Measurements from ENCODE around the gene KCNJ10. TPM values are rescaled to one million over a fixed set of nuclear protein-coding genes. Genes with fewer than 3 reads are reported as not detected.
A peak's percentile ranks its signal among the peaks of the same experiment; 100 is the strongest.

Gene KCNJ10
- total RNA-seq, 2 experiments from 2014 or later = not detected

GRCh38 chr1:160032165-160032820, 37.7 kb downstream of the KCNJ10 start:
- ATAC-seq = no peak
- no peak for DNase-seq
- Mint-ChIP-seq H3K27me3 (no peaks in the 10 kb centered on the region), H3K27ac (peak overlapping the region; percentile 85), H3K4me3 (peak overlapping the region; percentile 87), H3K9me3 (ENCODE audit: low read depth) (no peaks in the 10 kb centered on the region), H3K4me1 (peaks cover 27% of the 10 kb centered on the region), H3K36me3 (peaks cover under 1% of the 10 kb centered on the region)
- CTCF ChIA-PET = interaction anchor here (1.0 to 4.4 kb wide), 6 partner anchors 9 to 53 kb away, joined by 4 to 47 read pairs (median 16); partner anchors contain the start of gene KCNJ9

DNA sequence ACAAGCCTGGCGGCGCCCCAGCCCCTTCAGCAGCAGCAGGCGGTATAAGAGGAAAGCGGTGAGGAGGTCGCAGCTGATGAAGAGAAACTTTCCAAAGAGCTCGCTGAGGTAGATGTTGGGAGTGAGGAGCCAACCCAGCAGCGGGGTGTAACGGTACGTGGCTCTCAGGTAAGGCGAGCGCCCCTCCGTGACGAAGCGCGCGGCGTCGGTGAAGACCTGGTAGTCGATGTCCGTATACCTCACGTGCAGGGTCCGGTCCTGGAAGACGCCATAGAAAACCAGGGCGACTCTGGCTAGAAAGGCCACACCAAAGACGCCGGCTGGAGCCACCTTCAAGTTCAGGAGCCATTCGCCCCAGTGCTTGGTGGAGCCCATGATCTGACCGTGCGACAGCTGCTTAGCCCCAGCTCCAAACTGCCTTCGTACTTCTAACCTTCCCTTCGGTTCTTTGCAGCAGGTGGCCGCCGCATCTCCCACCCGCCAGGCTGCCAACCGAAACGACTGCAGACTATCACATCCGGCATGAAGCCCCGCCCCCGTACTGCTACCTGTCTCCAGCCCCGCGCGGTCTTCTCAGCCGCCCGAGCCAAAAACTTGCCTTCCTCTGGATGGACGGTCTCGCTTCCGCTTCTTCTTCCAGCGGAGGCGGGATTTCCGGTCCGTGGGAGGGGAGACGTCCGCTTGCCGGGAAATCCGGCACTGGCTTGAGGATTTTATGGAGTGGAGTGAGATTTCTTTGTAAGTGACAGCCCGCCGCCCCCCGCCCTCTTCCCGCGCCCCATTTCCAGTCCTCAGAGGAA, 38.4 kb downstream of the KCNJ10 start, which contains the start of gene PIGM:
PIGM (minus strand) TSS at position 626 of the 800 bp plus-strand sequence; CDS start at position 375, 251 bp downstream.
- Mint-ChIP-seq H3K36me3 (peaks cover 3% of the 10 kb centered on the region), H3K27me3 (no peaks in the 10 kb centered on the region), H3K4me1 (peaks cover 27% of the 10 kb centered on the region), H3K9me3 (ENCODE audit: low read depth) (no peaks in the 10 kb centered on the region), H3K4me3 (peak within 1 kb of the TSS; percentile 87), H3K27ac (peak within 1 kb of the TSS; percentile 85)
- ATAC-seq = peak; percentile 99
- DNase-seq = peak; percentile 97
- CTCF ChIA-PET = interaction anchor here (0.9 to 4.4 kb wide), 12 partner anchors 10 to 96 kb away, joined by 3 to 47 read pairs (median 4); partner anchors contain the start of gene KCNJ9

- ATAC-seq = peak; percentile 22
- no peaks in the 10 kb centered on the region for H3K9me3 Mint-ChIP-seq (ENCODE audit: low read depth)
- peak overlapping the region; percentile 85 for H3K27ac Mint-ChIP-seq
- CTCF ChIA-PET = interaction anchor here (0.9 to 4.4 kb wide), 12 partner anchors 10 to 346 kb away, joined by 3 to 47 read pairs (median 4); partner anchors contain the start of gene KCNJ9
- H3K4me1 Mint-ChIP-seq = peaks cover 27% of the 10 kb centered on the region
- DNase-seq = no peak
- peaks cover 3% of the 10 kb centered on the region for H3K36me3 Mint-ChIP-seq
- no peaks in the 10 kb centered on the region for H3K27me3 Mint-ChIP-seq
- peak overlapping the region; percentile 87 for H3K4me3 Mint-ChIP-seq
Observed at GRCh38 chr1:160030657-160031364, 39.1 kb downstream of the KCNJ10 start.

DNA sequence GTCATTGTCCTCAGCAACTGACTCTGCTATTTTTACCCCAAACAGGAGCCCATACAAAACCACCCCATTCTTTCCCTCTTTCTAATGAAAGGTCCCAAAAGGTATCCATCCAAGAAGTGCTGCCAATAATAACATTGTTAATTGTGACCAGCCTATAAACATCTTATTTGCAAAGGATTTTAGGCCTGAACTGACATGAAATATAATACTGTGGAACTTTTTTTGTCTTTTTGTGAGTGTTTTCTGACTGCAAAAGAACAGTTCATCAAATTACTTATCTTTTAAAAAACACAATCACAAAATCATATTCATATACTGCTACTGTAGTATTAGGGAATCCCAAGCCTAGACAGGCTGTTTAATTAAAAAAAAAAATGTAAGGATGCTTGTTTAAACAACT, 41.5 kb downstream of the KCNJ10 start:
- Mint-ChIP-seq H3K36me3 (peaks cover 3% of the 10 kb centered on the region), H3K4me3 (no peak overlapping the region), H3K27me3 (no peaks in the 10 kb centered on the region), H3K27ac (no peak overlapping the region), H3K9me3 (ENCODE audit: low read depth) (no peaks in the 10 kb centered on the region), H3K4me1 (peaks cover 27% of the 10 kb centered on the region)
- CTCF ChIA-PET = interaction anchor here (1.1 kb wide), 1 partner anchor 58 kb away, joined by 3 read pairs; no protein-coding TSS in a partner anchor
- ATAC-seq (no peak), DNase-seq (no peak)

- peaks cover 20% of the 10 kb centered on the region for H3K4me1 Mint-ChIP-seq
Observed at GRCh38 chr1:160025314-160025713, 44.6 kb downstream of the KCNJ10 start.

GRCh38 chr1:160024195-160024905, 45.6 kb downstream of the KCNJ10 start:
- no peak overlapping the region for H3K27ac Mint-ChIP-seq
- no peak for ATAC-seq
- no peaks in the 10 kb centered on the region for H3K9me3 Mint-ChIP-seq (ENCODE audit: low read depth)
- H3K4me3 Mint-ChIP-seq = no peak overlapping the region
- peaks cover 23% of the 10 kb centered on the region for H3K4me1 Mint-ChIP-seq
- H3K27me3 Mint-ChIP-seq = no peaks in the 10 kb centered on the region
- CTCF ChIA-PET = interaction anchor here (1.0 to 10.2 kb wide), 3 partner anchors 17 to 54 kb away, joined by 3 to 111 read pairs (median 8); no protein-coding TSS in a partner anchor
- DNase-seq = no peak
- H3K36me3 Mint-ChIP-seq = peaks cover 3% of the 10 kb centered on the region

More at GRCh38 chr1:160025314-160025713, 44.6 kb downstream of the KCNJ10 start:
- Mint-ChIP-seq H3K36me3 (peaks cover 3% of the 10 kb centered on the region), H3K27me3 (no peaks in the 10 kb centered on the region), H3K9me3 (ENCODE audit: low read depth) (no peaks in the 10 kb centered on the region), H3K27ac (no peak overlapping the region), H3K4me3 (no peak overlapping the region)
- ATAC-seq = no peak
- CTCF ChIA-PET = interaction anchor here (0.7 to 2.4 kb wide), 2 partner anchors 18 to 53 kb away, joined by 5 to 8 read pairs; no protein-coding TSS in a partner anchor
- no peak for DNase-seq

DNA sequence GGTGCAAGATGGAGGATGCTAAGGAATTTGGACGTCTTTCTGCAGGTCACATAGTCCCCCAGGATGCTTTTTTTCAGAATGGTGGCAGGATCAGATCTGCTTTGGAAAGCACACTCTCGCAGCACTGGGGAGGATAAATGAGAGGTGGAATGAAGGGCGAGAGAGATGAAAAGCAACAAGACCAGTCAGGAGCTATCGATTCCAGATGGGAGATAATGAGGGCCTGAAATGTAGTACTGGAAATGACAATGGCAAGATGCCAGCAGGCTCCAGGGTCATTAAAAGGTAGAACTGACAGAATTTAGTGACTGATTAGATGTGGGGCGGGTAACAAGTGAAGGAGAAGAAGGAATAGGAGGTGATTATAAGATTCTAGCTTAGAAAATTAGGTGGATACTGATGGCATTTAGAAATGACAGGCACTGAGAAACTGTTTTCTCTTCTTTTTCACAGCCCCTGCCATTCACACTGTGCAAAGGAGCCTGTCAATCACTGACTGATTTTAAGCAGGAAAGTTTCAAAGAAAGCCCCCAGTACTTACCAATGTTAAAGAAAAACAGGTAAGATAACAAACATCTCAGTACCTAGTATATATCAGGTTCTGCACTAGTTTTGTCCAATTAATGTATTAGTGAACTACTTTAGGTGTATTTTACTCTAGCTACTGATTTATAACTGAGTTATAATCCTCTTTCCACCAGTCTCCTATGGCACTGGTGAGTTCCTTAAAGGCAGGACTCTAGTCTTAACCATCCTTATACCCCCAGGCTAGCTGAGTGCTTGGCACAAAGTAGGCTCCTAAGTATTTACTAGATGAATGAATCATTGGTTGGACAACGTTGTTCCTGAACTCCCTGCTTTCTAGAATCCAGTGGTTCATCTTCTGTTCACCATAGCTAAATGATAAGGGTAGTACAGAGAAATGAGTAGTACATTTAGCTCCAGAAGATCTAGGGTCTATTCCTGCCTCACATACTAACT, 47.3 kb downstream of the KCNJ10 start:
- Mint-ChIP-seq H3K36me3 (peaks cover 3% of the 10 kb centered on the region), H3K27me3 (no peaks in the 10 kb centered on the region), H3K27ac (no peak overlapping the region), H3K9me3 (ENCODE audit: low read depth) (no peaks in the 10 kb centered on the region), H3K4me3 (no peak overlapping the region), H3K4me1 (peaks cover 28% of the 10 kb centered on the region)
- CTCF ChIA-PET = interaction anchor here (0.8 to 10.2 kb wide), 4 partner anchors 15 to 56 kb away, joined by 3 to 111 read pairs (median 6); no protein-coding TSS in a partner anchor
- ATAC-seq = no peak
- DNase-seq = no peak

- CTCF ChIA-PET = interaction anchor here (10.2 kb wide), 1 partner anchor 14 kb away, joined by 111 read pairs; no protein-coding TSS in a partner anchor
- no peaks in the 10 kb centered on the region for H3K36me3 Mint-ChIP-seq
Observed at GRCh38 chr1:160021376-160022074, 48.4 kb downstream of the KCNJ10 start.

GRCh38 chr1:160020196-160020595, 49.8 kb downstream of the KCNJ10 start:
- no peak overlapping the region for H3K27ac Mint-ChIP-seq
- no peaks in the 10 kb centered on the region for H3K9me3 Mint-ChIP-seq (ENCODE audit: low read depth)
- no peaks in the 10 kb centered on the region for H3K36me3 Mint-ChIP-seq
- DNase-seq (no peak), ATAC-seq (no peak)
- no peak overlapping the region for H3K4me3 Mint-ChIP-seq
- peaks cover 28% of the 10 kb centered on the region for H3K4me1 Mint-ChIP-seq
- H3K27me3 Mint-ChIP-seq = no peaks in the 10 kb centered on the region
- CTCF ChIA-PET = interaction anchor here (1.2 to 10.2 kb wide), 3 partner anchors 11 to 58 kb away, joined by 3 to 111 read pairs (median 4); no protein-coding TSS in a partner anchor

More at GRCh38 chr1:160021376-160022074, 48.4 kb downstream of the KCNJ10 start:
- ATAC-seq = no peak
- H3K27me3 Mint-ChIP-seq = no peaks in the 10 kb centered on the region
- no peaks in the 10 kb centered on the region for H3K9me3 Mint-ChIP-seq (ENCODE audit: low read depth)
- DNase-seq = no peak
- peaks cover 28% of the 10 kb centered on the region for H3K4me1 Mint-ChIP-seq
- H3K27ac Mint-ChIP-seq = no peak overlapping the region
- H3K4me3 Mint-ChIP-seq = no peak overlapping the region

DNA sequence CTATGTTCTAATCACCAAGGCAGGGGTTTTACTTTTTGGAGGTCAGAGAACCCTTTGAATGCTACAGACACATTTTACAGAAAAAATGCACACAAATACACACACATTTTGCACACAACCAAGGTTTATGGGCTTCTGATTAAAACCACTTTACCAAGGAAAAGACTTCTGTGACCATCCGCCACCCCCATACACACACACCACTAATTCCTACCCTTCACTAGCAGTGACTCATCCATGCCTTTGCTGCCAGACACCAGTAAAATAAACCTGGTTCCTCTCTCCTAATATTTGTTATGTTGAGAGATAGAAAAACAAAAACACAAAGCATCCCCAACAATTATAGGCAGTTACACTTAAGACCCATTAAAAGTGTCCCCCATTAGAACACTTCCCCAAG, 51.1 kb downstream of the KCNJ10 start:
- CTCF ChIA-PET = interaction anchor here (1.1 to 10.2 kb wide), 4 partner anchors 11 to 93 kb away, joined by 3 to 111 read pairs (median 3); no protein-coding TSS in a partner anchor
- no peaks in the 10 kb centered on the region for H3K27me3 Mint-ChIP-seq
- H3K9me3 Mint-ChIP-seq (ENCODE audit: low read depth) = no peaks in the 10 kb centered on the region
- peak; percentile 45 for ATAC-seq
- no peak for DNase-seq
- H3K36me3 Mint-ChIP-seq = no peaks in the 10 kb centered on the region
- H3K4me1 Mint-ChIP-seq = peaks cover 28% of the 10 kb centered on the region
- no peak overlapping the region for H3K4me3 Mint-ChIP-seq
- H3K27ac Mint-ChIP-seq = peak overlapping the region; percentile 14

GRCh38 chr1:160018347-160018746, 51.6 kb downstream of the KCNJ10 start:
- no peaks in the 10 kb centered on the region for H3K9me3 Mint-ChIP-seq (ENCODE audit: low read depth)
- ATAC-seq (no peak), DNase-seq (no peak)
- H3K27me3 Mint-ChIP-seq = no peaks in the 10 kb centered on the region
- peaks cover 28% of the 10 kb centered on the region for H3K4me1 Mint-ChIP-seq
- H3K4me3 Mint-ChIP-seq = no peak overlapping the region
- CTCF ChIA-PET = interaction anchor here (1.1 to 10.2 kb wide), 3 partner anchors 11 to 92 kb away, joined by 3 to 111 read pairs (median 3); no protein-coding TSS in a partner anchor
- H3K27ac Mint-ChIP-seq = no peak overlapping the region
- no peaks in the 10 kb centered on the region for H3K36me3 Mint-ChIP-seq

Data from activated CD8-positive, alpha-beta memory T cell treated with anti-CD3 and anti-CD28 coated beads, Interleukin-2, amount 10 ng/mL, durations not matched to agents 7 days and 5 days (primary cell).